HG03378 (cell line): ENCODE results near the gene TK1.
A peak's percentile ranks its signal among the peaks of the same experiment; 100 is the strongest.
"Not testable (repeated sequence)": the region's sequence is repeated elsewhere in the genome, so short reads cannot be mapped to it uniquely, and the experiment has no call there.

Source experiments
- ATAC-seq: cut with Tn5 transposase; IDR thresholded peaks from one replicate; pipeline ENCODE4 v1.9.1; 2021; ENCODE audit warnings: mild to moderate bottlenecking, moderate library complexity; ENCODE audit not compliant: unreplicated experiment

Gene TK1

GRCh38 chr17:78154903-78155811, 31.7 kb downstream of the TK1 start:
- peak; percentile 50 for ATAC-seq

GRCh38 chr17:78151514-78152008, 35.3 kb downstream of the TK1 start:
- ATAC-seq = no peak

- ATAC-seq = no peak
These were observed 38.4 kb downstream of the TK1 start for GRCh38 chr17:78148286-78149016.

- peak; percentile 46 for ATAC-seq
These were observed 39.4 kb downstream of the TK1 start for GRCh38 chr17:78147315-78147998.

GRCh38 chr17:78146881-78147280, 40.0 kb downstream of the TK1 start:
- no peak for ATAC-seq

DNA sequence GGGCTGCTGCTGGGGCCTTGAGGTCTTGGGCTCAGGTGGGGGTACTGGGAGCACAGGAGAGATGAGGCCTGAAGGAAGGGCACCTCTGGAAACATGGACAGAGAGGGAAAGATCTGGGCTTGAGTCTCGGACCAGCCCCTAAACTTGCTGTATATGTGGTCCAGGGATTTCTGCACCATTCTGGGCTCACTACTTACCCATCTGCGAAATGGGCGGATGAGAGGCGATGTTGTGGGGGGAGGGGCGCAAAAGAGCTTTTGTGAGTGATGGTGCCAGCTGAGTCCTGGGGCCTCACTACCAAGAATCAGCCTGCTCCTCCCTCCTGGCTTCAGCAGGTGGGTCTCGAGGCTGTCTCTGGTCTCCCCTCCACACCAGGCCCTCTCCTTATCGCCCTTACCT, 40.4 kb downstream of the TK1 start:
- ATAC-seq = no peak

DNA sequence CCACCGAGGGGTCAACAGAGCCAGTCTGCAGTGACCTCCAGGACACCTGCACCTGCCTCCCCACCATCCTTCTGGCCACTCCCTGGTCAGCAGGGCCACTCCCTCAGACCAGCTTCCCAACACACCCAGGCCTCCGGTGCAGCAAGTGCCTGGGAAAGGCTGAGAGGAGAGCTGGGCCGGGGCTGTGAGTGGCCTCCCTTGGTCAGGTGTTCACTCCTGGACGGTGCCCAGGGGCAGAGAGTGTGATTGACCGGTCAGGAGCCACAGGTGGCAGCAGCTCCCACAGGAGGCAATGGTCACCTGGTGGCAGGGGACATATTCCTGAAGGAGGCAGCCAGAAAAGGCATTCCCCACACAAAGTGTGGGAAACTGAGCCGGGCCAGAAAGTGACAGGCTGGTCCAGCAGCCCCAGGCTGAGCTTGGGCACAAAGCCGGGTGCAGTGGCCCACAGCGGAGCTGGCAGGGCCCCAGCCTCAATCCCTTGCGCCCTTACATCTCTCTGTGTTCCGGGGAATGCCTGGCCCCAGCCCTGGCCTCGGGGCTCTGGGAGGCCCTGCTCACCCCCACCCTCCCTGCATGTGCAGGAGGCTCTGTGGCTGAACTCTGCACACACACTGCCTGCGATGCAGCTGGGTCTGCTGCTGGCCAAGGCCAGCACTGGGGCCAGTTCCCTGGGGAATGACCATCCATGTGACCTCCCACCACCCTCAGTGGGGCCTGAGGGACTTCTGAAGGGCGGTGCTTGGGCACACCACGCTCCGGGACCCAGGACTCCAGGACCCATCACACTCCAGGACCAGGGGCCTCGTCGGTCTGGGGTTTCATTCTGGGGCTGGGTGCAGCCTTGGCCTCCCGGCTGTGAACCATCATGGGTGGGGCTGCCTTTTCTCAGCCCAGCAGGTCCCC, 41.9 kb downstream of the TK1 start:
- ATAC-seq = no peak

DNA sequence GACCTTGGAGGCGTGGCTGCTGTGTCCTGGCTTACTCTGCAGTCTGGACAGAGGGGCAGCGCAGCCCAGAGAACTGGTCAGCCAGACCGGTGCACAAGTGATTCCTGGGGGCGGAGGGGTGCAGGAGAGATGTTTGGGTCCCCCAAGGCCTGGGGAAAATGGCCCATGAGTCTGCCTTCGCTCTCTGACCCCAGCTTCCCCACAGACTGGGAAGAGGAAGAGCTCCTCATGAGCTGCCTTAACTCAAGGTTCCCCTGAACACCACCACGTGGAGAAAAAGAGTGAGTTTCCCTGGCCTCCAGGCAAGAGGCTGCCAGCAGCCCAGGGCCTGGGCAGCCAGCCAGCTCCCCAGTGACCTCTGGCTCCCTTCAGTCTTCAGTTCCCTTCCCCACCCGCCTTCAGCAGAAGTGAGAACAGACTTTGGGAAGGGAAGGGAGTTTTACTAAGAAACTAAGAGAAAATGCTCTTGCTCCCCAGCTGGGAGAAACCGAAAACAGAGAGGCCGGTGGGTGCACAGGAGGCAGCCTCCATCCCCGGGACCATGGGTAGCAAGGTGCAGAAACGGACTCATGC, 42.6 kb downstream of the TK1 start:
- ATAC-seq = no peak

DNA sequence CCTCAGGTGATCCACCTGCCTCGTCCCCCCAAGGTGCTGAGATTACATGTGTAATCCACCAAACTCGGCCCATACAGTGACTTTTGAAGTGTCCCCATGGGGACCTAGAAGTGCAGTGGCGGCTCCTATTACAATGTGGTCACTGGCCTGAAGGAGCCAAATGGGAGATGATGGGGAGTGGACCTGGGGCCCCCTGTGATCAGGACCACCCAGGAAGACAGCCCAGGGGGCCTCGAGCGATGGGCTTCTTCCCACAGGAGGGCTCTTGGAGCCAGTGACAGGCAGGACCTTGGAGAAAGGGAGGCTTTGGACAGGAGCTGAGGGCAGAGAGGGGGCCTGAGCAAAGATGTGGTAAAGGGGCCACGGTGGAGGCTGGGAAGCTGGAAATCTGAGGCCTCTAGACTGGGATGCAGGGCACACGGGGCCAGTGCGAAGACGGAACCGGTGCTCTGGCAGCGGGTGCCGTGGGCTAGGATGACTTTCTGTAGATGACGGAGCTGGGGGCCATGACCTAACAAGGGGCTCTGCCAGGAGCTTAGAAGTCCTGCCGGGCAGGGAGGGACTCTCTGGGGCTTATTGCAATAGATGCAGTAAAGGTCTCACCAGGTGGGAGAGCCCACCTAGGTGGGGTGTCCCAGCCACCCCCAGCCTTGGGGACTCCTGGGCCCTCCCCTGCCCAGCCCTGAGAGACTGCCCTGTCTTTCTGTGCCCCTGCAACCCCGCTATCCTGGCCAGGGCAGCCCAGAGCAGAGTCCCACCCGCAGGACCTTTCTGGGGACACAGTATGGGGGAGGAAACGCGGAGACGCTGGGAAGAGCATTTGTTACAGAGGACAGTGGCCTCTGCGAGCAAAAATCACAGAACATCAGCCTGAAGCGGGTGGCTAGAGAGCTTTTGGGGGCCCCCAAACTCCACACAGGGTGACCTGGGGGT, 43.4 kb downstream of the TK1 start:
- ATAC-seq = no peak

GRCh38 chr17:78142119-78142861, 44.6 kb downstream of the TK1 start:
- no peak for ATAC-seq

GRCh38 chr17:78141437-78142118, 45.3 kb downstream of the TK1 start:
- ATAC-seq = no peak

GRCh38 chr17:78140169-78141051, 46.4 kb downstream of the TK1 start:
- ATAC-seq = peak; percentile 60

DNA sequence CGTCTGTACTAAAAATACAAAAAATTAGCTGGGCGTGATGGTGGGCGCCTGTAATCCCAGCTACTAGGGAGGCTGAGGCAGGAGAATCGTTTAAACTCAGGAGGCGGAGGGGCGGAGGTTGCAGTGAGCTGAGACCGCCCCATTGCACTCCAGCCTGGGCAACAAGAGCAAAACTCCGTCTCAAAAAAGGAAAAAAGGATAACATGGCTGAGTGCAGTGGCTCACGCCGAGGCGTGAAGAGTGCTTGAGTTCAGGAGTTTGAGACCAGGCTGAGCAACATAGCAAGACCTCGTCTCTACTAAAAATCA, 47.0 kb downstream of the TK1 start:
- not testable (repeated sequence) for ATAC-seq

GRCh38 chr17:78138204-78139060, 48.4 kb downstream of the TK1 start:
- no peak for ATAC-seq

GRCh38 chr17:78137392-78138203, 49.3 kb downstream of the TK1 start:
- ATAC-seq = no peak
